Activated naive CD4-positive, alpha-beta T cell (primary cell): Measurements from ENCODE around the gene DENND1A.
"Not testable (repeated sequence)": the region's sequence is repeated elsewhere in the genome, so short reads cannot be mapped to it uniquely, and the experiment has no call there.

Source experiments
- DNase-seq, 4 experiments: peaks; one replicate each; lab custom pipeline; 2025; lab: John Stamatoyannopoulos, UW

DENND1A gene

DNA sequence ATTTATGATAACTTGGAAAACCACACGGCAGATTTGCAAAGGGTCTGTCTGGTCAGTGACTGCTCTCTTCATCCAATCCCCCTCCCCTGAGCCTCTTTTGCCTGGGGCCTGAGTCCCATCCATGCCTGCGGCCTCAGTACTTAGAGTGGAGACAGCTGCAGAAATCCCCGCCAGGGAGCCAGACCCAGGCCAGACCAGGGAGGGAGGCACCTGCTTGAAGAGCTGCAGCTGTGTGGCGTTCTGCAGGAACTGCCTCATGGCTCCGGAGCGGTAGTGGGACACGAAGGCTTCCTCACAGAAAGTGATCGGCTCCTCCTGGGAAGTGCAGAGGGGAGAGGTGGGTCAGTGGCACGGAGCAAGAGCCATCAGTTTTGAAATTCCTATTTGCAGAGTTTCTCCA lies 472.3 kb downstream of the DENND1A start:
- DNase-seq = no peak

DNA sequence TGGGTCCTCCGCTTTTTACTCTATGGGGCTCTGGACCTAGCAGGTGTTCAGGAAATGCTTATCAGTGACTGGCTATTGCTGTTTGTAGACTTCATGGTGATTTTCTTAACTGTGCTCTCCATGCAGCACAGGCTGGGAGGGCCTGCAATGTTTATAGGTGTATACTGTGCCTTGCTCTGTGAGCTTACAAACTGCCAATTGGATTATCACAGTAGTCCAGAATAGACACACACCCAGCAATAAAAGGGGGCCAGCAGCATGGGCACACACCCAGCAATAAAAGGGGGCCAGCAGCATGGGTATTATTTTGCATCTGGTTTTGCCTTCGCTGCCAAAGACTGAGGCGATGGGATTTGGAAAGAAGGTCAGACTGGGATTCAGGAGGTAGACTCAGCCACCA lies 473.9 kb downstream of the DENND1A start:
- DNase-seq = no peak

DNA sequence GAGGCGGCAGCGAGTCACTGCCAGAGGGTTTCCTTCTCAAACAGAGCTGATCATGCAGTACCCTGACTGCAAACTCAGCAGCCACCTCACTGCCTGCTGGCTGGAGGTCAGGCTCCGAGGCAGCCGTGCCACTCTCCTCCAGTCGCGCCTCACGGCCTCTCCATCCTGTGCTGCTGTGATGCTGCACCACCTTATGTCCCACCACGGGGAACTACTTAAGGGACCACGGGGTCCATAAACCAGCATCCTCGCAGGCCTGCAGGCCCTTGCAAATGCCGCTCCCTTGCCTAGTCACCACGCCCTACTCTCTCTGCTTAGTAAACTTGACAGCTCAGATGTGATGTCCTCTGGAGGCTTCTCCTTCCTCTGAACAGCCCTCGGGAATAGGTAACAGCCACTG lies 474.7 kb downstream of the DENND1A start:
- no peak for DNase-seq

DNA sequence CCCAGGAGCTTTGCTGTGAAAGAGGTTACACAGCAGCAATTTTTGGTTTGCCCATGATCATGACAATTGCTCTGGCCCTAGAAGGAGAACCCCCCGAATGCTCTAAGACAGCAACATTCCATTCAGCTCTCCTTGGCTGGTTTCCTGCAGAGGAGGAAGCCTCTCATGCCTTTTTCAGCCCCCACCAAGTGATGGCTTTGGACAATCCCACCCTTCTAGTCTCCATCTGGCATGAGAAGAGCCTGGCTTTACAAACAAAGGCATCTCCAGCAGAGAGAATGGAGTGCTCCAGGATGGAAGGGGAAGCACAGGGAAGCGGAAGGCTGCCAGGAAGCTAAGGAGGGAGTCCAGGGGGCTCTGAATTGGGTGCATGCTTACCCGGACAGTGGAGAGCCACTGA lies 475.6 kb downstream of the DENND1A start:
- no peak for DNase-seq

DNA sequence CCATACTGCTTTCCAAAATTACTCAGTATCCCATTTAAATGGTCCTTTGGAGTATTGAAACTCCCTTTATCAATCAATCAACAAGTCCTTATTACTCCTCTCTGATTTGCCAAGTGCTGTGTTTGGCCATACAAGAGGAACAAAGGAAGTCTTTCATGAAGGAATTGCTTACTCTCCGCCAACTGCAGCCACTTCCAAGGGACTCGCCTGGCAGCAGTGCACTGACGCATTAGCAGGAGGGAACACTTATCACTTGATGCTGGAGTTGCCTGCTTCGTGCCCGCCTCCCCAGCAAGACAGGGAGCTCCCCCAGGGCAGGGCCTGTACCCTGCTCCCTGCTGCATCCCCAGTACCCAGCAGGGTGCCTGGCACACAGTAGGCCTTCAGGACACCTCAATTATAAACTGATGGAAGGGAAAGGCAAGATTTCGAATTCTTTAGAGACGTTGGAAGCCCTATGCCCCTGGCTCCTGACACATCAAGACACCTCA lies 476.1 kb downstream of the DENND1A start:
- DNase-seq = no peak

DNA sequence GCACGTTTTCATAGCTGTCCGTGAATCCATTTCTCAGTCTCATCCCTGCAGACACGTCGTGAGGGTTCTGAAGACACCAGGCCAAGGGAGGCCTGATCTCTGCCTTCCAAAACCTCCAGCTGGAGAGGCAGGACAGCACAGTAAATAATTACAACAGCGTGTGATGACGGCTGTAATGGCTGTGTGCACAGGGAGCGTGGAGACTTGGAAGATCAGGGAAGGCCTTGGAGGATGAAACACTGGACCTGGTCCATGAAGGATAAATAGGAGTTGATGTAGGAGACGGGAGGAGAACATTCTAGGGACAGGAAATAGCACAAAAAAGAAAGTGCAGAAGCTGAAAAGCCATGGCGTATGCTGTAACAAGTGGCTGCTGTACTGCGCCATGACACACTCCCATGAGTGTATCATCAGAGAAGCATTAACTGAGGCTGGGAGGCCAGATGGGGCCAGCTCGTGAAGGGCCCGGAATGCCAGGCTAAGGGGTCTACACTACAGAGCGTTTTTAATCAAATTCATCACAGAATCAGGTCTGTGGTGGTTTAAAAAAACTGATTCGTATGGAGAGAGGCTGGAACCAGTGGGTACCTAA lies 476.8 kb downstream of the DENND1A start:
- no peak for DNase-seq

DNA sequence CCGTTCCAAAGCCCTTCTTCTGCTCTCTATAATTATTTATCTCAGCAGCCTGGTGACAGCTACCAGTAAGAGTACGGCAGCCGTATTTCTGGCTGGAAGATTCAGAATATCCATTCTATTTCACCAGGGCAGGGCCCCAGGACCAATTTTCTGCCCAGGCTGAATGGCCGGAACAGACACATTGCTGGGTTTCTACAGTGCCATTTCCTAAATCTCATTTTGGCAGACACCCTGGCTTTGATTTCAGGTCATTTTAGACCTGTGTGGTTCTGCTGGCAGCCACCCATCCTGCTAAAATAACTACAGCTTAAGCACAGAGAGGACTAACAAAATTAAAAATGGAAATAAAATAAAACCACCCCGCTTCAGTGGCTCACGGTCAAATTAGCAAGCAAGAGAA lies 478.9 kb downstream of the DENND1A start:
- no peak for DNase-seq

DNA sequence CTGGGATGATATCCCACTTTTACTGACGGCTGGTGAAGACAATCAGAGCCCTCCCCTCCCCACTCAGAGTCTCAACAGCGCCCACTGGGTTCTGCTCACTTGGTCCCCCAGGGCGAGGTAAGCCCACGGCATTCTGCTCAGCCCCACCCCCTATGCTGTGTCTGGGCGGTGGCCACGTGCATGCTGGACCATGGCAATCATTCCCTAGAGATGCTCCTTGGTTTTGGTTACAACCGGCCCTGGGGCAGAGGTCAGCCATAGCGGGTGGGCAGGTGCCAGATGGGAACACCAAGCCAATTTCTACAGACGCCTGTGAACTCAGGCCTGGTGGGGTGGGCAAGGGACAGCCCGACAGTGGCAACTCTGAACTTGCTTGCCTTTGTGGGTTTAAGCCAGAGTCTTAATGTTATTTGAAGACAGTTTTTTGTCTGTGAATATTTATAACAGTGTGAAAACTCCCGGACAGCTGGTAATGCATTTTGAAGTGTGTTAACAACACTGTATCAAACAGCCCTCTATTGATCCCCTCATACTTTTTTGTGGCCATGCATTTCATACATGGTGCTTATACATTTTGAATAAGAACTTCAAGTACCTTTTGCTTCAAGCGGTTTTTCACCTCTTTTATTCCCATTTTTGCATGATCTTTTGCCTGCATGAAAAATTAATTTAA lies 479.7 kb downstream of the DENND1A start:
- DNase-seq = no peak

DNA sequence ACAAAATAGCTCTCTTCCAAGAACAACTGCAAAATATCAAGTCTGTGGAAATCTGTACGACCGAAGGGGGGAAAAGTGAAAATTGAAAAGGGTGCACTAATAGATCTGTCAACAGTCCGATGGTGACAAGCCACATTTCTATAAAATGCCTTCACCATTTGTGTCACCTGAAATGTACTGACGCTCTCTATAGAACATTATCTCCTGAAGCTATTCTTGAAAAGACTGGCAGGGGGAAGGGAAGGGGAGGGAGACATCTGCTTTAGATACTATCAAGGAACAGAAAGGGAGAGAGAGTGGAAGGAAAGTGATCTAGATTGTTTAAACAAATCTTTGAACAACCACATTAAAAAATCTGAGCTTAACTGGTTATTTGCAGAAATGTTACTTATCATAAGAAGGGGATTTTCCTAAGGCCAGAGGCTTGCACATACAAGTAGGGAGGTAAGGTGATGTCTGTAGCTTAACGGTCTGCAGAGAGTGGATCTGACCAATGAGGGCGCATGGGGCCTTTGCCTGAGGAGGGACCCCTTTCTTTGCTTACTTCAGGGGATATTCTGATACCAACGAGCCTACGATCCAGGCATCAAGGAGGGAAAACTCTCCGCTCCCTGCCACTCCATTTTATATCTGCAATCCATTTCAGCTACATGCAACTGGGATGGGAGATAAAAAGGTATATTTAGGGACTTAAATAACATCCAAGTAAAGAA lies 481.8 kb downstream of the DENND1A start:
- DNase-seq = no peak

DNA sequence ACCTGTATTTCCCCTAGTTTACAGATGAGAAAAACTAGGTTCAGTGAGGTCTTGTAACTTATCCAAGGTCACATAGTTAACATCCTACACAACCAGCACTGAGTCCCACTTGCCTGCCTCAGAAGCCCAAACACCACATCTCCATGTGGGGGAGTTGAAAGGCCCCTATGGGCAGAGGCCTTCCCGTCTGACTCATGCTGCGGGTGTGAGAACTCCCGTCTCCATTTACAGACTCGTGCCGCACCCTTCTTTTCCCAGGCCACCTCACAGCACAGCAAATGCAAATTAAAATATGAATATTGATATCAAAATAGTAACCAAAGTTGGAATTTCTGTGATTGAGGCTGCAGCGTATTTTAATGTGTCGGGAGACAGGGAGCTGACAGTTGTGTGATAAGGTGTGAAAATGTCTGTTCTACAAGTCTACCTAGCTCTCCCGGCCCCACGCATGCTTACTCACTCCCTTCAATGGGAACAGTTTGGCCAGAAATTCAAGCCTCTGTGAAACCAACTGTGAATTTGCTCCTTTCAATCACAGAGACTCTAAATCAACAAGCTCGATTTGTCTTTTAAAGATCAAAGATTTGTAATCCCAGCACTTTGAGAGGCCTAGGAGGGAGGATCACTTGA lies 483.8 kb downstream of the DENND1A start:
- no peak for DNase-seq

DNA sequence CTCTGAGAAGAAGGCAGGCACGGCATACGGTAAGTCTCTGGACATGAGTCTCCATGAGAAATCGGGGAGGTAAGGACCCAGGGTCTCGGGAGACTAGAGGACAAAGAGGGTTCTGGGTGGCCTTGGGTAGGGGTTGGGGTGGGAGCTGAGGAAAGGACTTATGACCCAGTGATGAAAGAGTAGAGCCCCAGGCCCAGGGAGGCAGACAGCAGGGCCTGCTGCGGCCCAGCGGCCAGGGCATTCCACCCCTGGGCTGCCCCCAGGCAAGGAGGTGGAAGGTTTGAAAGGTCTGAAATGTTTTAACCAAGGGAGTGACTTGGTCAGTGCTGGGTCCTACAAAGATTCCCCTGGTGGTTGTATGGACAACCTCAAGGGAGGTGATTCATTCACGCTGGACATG lies 484.8 kb downstream of the DENND1A start:
- no peak for DNase-seq

DNA sequence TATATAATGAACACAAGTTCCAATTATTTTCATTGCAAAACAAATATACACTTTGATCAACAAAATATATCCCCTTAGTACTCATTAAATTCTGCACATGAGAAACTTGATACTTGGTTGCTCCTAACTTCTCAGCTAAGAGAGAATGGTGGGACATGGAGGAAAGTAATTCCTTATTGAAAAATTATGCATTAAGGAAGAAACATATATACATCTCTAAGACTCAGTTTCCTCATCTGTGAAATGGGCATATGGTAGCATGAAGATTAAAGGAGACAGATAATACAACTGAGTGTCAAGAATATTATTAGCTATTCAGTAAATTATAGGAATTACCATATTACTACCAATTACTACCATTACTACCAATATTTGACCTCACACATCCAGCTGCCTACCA lies 488.2 kb downstream of the DENND1A start:
- DNase-seq = no peak

DNA sequence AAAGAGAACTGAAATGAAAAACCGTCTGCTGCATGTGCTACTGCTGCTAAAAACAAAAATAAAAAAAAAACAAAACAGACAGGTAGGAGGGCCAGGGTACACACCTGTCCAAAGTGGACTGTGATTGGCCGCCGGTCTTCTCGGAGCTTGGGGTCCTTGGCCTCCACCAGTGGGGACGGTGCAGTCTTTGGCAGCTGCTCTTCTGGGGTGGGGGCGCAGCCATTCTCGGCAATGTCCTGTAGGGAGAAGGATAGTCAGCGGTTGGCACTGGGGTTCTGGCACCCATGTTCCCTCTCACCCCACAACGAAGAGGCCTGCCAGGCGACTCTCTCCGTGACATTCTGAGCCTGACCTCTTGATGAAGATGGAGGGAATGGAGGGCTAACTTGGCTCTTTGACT lies 489.7 kb downstream of the DENND1A start:
- DNase-seq = no peak

DNA sequence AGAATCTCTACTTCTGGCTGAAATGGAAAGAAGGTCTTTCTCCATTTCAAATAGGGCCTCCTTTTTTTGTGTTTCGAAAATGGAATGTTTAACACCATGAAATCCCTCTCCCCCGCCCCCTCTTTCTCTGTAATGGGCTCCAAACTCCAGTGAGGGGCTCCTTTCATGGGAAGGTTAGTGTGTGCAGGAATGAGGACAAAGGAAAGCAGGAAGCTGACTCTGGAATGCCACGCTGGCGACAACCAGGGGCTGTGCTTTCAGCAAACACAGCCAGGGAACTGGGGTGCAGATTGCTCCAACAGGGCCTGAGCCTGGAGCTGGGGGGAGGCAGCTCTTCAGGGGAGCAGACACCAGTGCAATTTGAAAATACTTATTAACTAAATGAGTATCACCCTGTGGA lies 491.1 kb downstream of the DENND1A start:
- no peak for DNase-seq

DNA sequence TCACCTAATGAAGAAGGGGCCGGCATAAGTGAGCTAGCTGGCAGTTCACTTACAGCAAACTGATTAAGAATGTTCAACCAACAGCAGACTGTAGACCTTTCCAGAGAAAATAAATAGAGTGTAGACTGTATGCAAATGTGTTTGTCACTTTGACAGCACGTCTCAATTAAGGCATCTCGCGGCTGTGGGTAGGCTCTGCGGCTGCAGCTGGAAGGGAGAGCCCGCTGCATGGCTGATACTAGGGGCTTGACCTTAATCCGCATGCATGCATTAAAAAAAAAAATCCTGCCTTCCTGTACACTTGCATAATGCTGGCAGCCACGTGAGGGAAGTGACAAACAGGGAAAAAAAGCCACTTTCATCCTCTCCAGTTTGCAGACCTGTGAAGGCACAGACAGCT lies 491.6 kb downstream of the DENND1A start:
- no peak for DNase-seq

DNA sequence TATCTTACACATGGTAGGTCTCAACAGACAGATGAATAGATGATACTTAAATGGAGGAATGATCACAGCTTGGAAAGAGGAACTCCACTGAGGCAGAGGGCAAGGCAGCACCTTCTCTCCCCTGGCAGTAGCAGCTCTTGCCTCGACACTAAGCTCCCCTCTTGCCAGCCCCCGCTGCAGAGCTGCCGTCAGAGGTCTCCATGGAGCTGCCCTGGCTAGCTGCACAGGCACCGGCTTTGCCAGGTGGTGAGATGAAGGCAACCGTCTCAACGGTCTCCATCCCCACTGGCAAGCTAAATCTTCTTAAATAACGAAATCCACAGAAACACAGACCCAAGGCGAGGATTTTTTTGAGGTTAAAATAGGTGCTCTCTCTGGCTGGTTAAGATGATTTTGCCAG lies 492.7 kb downstream of the DENND1A start:
- no peak for DNase-seq

DNA sequence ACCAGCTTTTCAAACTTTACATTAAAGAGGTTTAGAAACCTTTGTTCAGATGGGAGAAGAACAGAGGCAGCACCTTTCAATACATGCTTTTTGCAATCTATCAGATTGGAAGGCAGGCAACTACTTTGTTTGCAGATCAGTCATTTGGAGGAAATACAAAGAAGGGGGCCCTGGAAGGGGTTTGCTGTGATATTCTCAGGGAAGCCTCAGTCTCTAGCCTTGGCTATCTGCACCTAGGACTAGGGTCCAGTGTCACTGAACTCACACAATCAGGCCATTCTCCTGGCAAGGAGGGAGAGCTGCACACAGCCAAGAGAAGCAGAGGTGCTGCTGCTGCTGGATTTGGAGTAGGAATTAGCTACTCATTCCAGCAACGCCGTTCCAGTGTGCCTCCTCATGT lies 494.5 kb downstream of the DENND1A start:
- no peak for DNase-seq

DNA sequence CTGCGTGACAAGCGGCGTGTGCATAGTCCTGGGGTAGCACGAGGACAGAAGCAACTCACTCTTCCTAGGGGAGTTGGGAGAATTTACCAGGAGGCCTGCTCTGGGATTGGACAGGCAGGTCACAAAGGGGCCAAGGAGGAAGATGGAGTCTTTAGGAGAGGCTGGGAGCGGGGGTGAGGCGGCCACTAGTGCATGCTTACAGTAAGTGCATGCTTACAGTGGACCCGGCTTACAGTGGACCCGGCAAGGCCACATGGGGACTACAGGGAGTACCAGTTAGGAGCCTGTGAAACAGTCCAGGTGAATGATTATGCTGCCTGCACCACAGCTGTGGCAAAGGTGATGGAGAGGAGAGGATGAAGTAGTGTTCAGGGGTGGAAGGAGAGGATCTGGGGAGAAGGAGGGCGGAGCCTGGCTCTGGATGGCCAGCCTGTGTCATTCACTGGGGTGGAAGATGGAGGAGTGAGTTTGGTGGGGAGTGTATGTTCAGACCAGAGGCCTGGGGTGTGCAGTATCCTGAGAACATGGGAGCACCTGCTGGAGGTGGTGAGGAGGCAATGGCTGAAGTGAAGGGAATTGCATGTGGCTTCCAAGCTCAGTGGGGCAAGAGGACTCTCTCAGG lies 495.2 kb downstream of the DENND1A start:
- DNase-seq = no peak

DNA sequence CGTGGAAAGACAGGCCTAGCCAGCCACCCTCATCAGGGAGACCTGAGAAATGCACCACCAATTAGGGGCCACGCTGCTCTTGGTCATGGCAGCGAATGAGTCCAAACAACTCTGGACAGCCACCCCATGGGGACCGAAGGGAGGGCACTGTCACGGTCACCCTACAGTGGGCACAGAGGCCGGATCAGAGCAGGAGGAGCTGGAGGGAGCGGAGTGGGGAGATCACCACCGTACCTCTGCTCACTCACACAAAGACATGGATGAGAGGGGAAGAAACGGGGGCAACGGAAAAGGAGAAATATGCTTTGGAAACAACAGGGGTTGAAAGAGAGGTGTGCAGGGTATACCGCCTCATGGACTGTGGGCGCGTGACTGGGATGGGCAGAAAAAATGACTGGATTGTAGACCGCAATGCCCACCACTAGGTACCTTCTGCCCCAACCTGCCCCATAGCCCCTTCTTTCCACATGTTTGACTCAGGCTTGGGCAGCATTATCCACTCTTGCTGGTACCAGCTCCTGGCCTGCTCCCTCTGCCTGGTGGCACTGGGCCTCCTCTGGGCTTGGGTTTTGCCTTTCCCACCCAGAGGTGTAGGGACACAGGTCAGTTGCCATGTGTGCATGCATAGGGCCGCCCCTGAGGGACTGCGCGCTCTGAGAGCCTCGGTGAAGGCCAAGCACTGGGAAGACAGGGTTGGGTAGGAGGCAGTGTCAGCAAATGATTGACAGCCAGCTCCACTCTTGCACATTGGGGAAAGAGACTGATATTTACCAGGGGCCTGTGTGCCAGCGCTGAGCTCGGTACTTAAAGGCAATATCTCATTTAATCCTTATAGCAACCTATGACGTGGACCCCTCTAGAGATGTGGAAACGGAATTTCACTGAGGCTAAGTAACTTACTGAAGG lies 497.3 kb downstream of the DENND1A start:
- no peak for DNase-seq

DNA sequence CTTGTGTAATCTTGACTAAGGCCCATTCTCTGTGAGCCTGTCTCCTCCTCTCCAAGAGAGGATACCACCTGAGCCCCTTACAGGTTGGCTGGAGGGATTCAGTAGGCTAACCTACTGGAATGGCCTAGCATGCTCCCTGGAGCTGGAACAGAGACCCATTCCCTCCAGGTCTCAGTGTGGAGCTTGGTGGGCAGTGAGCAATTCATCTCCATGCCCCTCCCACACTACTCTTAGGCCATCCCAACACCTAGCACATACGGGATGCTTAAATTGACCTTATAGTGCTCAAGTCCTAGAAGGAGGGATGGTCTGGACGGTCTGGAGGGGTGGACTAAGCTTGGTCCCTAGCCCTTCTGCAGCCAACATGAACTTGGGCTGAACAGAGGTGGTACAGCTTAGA lies 498.3 kb downstream of the DENND1A start:
- no peak for DNase-seq

DNA sequence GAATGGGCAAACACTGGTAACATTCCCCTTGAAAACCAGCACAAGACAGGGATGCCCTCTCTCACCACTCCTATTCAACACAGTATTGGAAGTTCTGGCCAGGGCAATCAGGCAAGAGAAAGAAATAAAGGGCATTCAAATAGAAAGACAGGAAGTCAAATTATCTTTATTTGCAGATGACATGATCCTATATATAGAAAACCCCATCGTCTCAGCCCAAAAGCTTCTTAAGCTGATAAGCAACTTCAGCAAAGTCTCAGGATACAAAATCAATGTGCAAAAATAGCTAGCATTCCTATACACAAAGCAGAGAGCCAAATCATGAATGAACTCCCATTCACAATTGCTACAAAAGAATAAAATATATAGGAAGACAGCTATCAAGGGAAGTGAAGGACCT lies 501.5 kb downstream of the DENND1A start:
- not testable (repeated sequence) for DNase-seq
